Right lobe of liver (tissue), 6 donors: ENCODE results near the gene IZUMO1. TPM values are rescaled to one million over a fixed set of nuclear protein-coding genes. Genes with fewer than 3 reads are reported as not detected.
"Not testable (repeated sequence)": the region's sequence is repeated elsewhere in the genome, so short reads cannot be mapped to it uniquely, and the experiment has no call there.

Experiments
- ATAC-seq, 4 donors: fragments of 200-7000 bp; cut with Tn5 transposase; one replicate each; pipeline ENCODE4 v1.9.1; 2020; ENCODE audit warnings: mild to moderate bottlenecking in 4 of 4, moderate library complexity in 4 of 4
- DNase-seq, 3 donors: peaks; one replicate each; pipeline ENCODE4 v3.0.0-alpha.2; 2020
- H3K27ac ChIP-seq, 3 donors: fragments of 200-600 bp; one replicate each; pipeline ENCODE4 v1.8.0; 2022
- H3K27me3 ChIP-seq, 2 donors: fragments of 200-600 bp; one replicate each; pipeline ENCODE4 v1.8.0; 2022
- H3K36me3 ChIP-seq, 4 donors: fragments of 200-600 bp; sonication (generic) in 1 of 4; one replicate each; pipeline versions ENCODE4 v1.5.1 to v1.8.0; 2017 to 2022; ENCODE audit warnings: control low read depth in 1 of 4
- H3K4me1 ChIP-seq, 4 donors: fragments of 200-600 bp; sonication (generic) in 1 of 4; one replicate each; pipeline versions ENCODE4 v1.5.1 to v1.8.0; 2017 to 2022; ENCODE audit warnings: control low read depth in 1 of 4
- H3K4me3 ChIP-seq, 3 donors: fragments of 200-600 bp; one replicate each; pipeline ENCODE4 v1.8.0; 2022
- H3K9me3 ChIP-seq, 4 donors: fragments of 200-600 bp; sonication (generic) in 1 of 4; one replicate each; pipeline versions ENCODE4 v1.5.1 to v1.8.0; 2017 to 2022; ENCODE audit warnings: control low read depth in 1 of 4
- POLR2A ChIP-seq: fragments of 450-650 bp; IDR thresholded peaks from one replicate; pipeline ENCODE4 v1.6.1; 2017; ENCODE audit warnings: antibody characterized with exemption, mild to moderate bottlenecking
- WGBS: methylation state at CpG from one replicate; pipeline ENCODE4 v1.1.6; 2018; ENCODE audit warnings: low coverage, low lambda C conversion rate; ENCODE audit not compliant: insufficient coverage; ENCODE audit errors: missing lambda C conversion rate; 5-methylcytosine and 5-hydroxymethylcytosine counted together
- intact Hi-C, 2 donors: fragments of 100-400 bp; cut with DNase I; formaldehyde crosslinking; loops; one replicate each; pipeline versions ENCODE4 v1.11.2 to v1.14.1; 2022
- small RNA-seq, 2 experiments: library from RNA; depleted of rRNA; stranded (forward); fragments of <200 nt; gene quantifications; one replicate each; pipeline ENCODE3, GENCODE V24; 2016
- total RNA-seq, 6 experiments: library from RNA; depleted of rRNA in 2 of 6; stranded (reverse); fragments of >200 nt in 2 of 6; fragmentation: NEBNext Ultra II Directional in 3 of 6; extraction: Animal tissue kit (Norgen Biotek cat#: 25700) in 3 of 6; gene quantifications; one replicate each; pipeline versions ENCODE4 v1.1.0 to v1.2.4, GENCODE V29; 2016 to 2023
- TF ChIP-seq, protein P1 (sequence below), 4 donors: fragments of 200-600 bp in 3 of 4; fragments of 450-650 bp in 1 of 4; IDR thresholded peaks; one replicate each; pipeline versions ENCODE4 v1.5.1 to v1.8.0; 2016 to 2022; ENCODE audit warnings: antibody characterized with exemption in 4 of 4, mild to moderate bottlenecking in 2 of 4
- donor health status: DM: no; HTN: yes; CAD: no.
- donor health status: DM: no; HTN: no; CAD: no.
- donor health status: DM: no; HTN: no; CAD: no.
- donor health status: DM: no; HTN: yes; CAD: no.
- donor health status: DM: no; HTN: yes; CAD: no.

IZUMO1 gene
- total RNA-seq, 6 experiments from 2014 or later = 0.10 to 0.35 (median 0.13) TPM; not detected in 1

DNA sequence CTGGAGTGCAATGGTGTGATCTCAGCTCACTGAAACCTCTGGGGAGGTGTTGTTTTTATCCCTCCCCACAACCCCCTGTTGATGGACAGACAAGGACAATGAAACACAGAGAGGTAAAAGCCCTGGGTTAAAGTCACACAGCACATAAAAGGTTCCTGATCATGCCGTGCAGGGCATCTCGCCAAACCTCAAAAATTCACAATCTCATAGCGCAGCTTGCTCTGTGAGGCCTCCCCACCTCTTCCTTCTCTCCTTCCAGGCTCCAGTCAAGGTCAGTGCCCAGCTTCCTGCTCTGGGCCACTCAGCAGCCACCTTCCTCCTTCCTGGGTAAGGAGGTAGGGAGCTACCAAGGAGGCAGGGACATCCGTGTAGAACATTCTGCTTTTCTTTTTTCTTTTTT lies 48.7 kb downstream of the IZUMO1 start:
- Histone ChIP-seq H3K36me3 (no peaks in the 10 kb centered on the region), H3K4me3 (no peak overlapping the region), H3K27me3 (no peaks in the 10 kb centered on the region), H3K9me3 (no peaks in the 10 kb centered on the region), H3K4me1 (no peaks in the 10 kb centered on the region), H3K27ac (no peak overlapping the region)
- WGBS = 69% methylated on average over 3 of the region's 4 CpGs
- ATAC-seq = peak; percentile 21 to 60 (median 49)
- TF ChIP-seq POLR2A = no peak
- TF ChIP-seq, protein P1, sequence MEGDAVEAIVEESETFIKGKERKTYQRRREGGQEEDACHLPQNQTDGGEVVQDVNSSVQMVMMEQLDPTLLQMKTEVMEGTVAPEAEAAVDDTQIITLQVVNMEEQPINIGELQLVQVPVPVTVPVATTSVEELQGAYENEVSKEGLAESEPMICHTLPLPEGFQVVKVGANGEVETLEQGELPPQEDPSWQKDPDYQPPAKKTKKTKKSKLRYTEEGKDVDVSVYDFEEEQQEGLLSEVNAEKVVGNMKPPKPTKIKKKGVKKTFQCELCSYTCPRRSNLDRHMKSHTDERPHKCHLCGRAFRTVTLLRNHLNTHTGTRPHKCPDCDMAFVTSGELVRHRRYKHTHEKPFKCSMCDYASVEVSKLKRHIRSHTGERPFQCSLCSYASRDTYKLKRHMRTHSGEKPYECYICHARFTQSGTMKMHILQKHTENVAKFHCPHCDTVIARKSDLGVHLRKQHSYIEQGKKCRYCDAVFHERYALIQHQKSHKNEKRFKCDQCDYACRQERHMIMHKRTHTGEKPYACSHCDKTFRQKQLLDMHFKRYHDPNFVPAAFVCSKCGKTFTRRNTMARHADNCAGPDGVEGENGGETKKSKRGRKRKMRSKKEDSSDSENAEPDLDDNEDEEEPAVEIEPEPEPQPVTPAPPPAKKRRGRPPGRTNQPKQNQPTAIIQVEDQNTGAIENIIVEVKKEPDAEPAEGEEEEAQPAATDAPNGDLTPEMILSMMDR (IDR thresholded peaks at IDR 0.05) = no peak
- no peak for DNase-seq
- intact Hi-C loops = no loop called here

DNA sequence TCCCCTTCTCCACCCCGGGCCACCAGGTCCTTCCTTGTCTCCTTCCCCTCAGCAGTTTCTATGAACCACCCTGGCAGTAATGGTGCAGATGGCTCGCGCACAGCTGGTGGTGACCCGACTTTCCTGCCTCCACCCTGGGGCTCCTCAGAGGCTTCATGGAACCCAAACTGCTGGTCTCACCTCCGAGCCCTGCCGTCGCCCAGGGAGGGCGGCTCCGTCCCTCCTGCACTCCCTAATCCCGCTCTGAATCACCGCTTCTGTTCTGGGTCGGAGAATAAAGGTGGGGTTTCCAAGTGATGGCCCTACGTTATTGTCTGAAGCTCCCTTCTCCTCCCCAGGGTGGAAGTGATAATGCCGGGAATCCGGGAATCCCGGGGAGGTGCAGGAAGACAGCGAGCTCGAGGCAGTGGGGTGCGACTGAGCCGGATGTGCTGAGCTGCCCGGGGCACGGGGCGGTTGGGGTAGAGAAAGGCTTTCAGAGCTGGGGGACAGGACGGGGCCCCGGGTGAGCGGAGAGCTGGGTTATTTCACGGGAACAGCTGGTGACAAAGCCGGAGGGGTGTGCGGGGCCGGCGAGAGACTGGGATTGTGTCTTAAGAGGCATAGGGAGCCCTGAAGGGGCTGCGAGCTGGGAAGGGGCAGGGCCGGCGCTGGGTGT lies 50.2 kb downstream of the IZUMO1 start:
- Histone ChIP-seq H3K4me3 (peak overlapping the region in 1 of 3 donors; percentile 8), H3K9me3 (no peaks in the 10 kb centered on the region), H3K27ac (no peak overlapping the region), H3K4me1 (no peaks in the 10 kb centered on the region), H3K36me3 (no peaks in the 10 kb centered on the region), H3K27me3 (no peaks in the 10 kb centered on the region)
- peak; percentile 42 to 57 (median 50) for ATAC-seq
- no peak for DNase-seq
- TF ChIP-seq, protein P1 (IDR thresholded peaks at IDR 0.05) = no peak
- no peak for TF ChIP-seq POLR2A
- 14% methylated on average over 29 of the region's 34 CpGs for WGBS
- intact Hi-C loops = no loop called here

DNA sequence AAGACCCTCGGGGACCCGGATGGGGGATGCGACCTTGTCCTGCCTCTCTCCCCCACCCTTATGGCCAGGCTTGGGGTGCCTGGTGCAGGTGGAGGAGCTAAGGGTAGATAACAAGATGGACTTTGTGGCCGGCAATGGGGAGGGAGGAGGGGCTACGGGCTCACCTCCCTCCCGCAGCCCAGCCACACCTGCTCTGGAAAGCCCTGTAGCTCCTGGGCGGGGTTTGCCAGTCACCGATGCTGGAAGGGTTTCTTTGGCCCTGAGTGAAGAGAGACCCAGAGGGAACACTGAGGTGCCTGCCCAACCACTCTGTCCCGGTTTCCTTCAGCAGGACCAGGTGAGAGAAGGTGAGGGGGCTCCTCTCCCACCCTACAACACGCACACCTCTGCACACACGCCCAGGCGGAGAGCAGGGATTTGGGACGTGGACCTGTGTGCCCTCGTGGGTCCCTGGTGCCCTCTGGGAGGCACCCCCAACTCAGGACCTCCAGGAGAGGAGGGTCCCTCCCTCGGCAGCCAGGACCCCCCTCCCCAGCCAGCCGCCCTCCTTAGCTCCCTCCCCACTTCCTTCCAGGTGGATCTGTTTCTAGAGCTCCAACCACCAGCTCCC lies 50.9 kb downstream of the IZUMO1 start, which contains the start of gene FUT2:
TSS of gene FUT2 (plus strand) at position 229 of the 610 bp plus-strand sequence. CDS start 6,986 bp downstream, outside the sequence.
- ATAC-seq = peak; percentile 30 to 78 (median 37)
- intact Hi-C loops = no loop called here
- peak in 1 of 3 donors; percentile 54 for DNase-seq
- Histone ChIP-seq H3K4me3 (peak within 1 kb of the TSS in 1 of 3 donors; percentile 8), H3K36me3 (no peaks in the 10 kb centered on the region), H3K27ac (no peak within 1 kb of the TSS), H3K27me3 (no peaks in the 10 kb centered on the region), H3K9me3 (no peaks in the 10 kb centered on the region), H3K4me1 (no peaks in the 10 kb centered on the region)
- TF ChIP-seq, protein P1 (IDR thresholded peaks at IDR 0.05) = no peak
- TF ChIP-seq POLR2A = no peak
- 20% methylated on average over 5 of the region's 16 CpGs for WGBS

DNA sequence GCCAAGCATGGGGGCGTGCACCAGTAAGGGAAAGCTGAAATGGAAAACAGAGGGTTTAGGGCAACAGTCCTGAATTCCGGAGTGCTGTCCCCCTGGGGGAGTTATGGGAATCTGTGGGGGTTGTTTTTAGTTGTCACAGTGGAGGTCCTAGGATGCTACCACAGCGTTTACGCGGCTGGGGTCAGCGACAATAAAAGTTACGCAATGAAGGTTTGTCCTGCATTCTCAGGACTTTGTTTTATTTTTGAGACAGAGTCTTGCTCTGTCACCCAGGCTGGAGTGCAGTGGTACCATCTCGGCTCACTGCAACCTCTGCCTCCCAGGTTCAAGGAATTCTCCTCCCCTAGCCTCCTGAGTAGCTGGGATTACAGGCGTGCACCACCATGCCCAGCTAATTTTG lies 53.1 kb downstream of the IZUMO1 start:
- 80% methylated on average over 6 of the region's 9 CpGs for WGBS
- intact Hi-C loops, H3K36me3 ChIP-seq, ATAC-seq, DNase-seq, H3K4me1 ChIP-seq, H3K4me3 ChIP-seq, H3K9me3 ChIP-seq, H3K27ac ChIP-seq, H3K27me3 ChIP-seq: not testable (repeated sequence)

Small RNA genes lying within 50 kb of the gene (small RNA-seq; reads per million reads assigned to genes)
- 0 reads per million in 2 experiments for gene RNU6-317P

Other genes starting within 250 kb of the IZUMO1 start
- gene LMTK3, start 235.1 kb downstream of the IZUMO1 start, total RNA-seq = under 1 TPM in 5 of 6 experiments, not detected in 1; 0.09 to 0.31 (median 0.12) TPM
- under 1 TPM in 1 of 6 experiments, not detected in 5; 0.61 TPM for gene SULT2B1, start 194.7 kb downstream of the IZUMO1 start, total RNA-seq
- gene SPACA4, start 140.2 kb downstream of the IZUMO1 start, total RNA-seq = not detected
- under 1 TPM in 2 of 6 experiments, not detected in 4; 0.22 to 0.37 TPM for gene FAM83E, start 131.8 kb downstream of the IZUMO1 start, total RNA-seq
- 100 to 1,000 TPM; 355 to 867 (median 385) TPM for gene RPL18, start 127.7 kb downstream of the IZUMO1 start, total RNA-seq
- 10 to 100 TPM; 11.4 to 30.1 (median 17.2) TPM for gene SPHK2, start 127.4 kb downstream of the IZUMO1 start, total RNA-seq
- 10 to 100 TPM in 2 of 6 experiments, 1 to 10 TPM in 4; 1.8 to 11.6 (median 3.3) TPM for gene DBP, start 109.5 kb downstream of the IZUMO1 start, total RNA-seq
- 1 to 10 TPM in 2 of 6 experiments, under 1 TPM in 4; 0.25 to 2.0 (median 0.54) TPM for gene CA11, start 100.7 kb downstream of the IZUMO1 start, total RNA-seq
- under 1 TPM in 2 of 6 experiments, not detected in 4; 0.11 to 0.32 TPM for gene NTN5, start 73.9 kb downstream of the IZUMO1 start, total RNA-seq
- 1 to 10 TPM in 1 of 6 experiments, not detected in 5; 2.6 TPM for gene FUT2, start 50.9 kb downstream of the IZUMO1 start, total RNA-seq
- under 1 TPM in 5 of 6 experiments, not detected in 1; 0.22 to 0.37 (median 0.24) TPM for gene MAMSTR, start 27.2 kb downstream of the IZUMO1 start, total RNA-seq
- gene RASIP1, start 6.3 kb downstream of the IZUMO1 start, total RNA-seq = 1 to 10 TPM; 2.7 to 6.7 (median 4.9) TPM
- gene FUT1, start 5.7 kb upstream of the IZUMO1 start, total RNA-seq = 1 to 10 TPM in 3 of 6 experiments, under 1 TPM in 3; 0.22 to 1.9 (median 0.93) TPM
- gene FGF21, start 8.6 kb upstream of the IZUMO1 start, total RNA-seq = 10 to 100 TPM in 4 of 6 experiments, 1 to 10 TPM in 1, not detected in 1; 5.1 to 55.3 (median 32.7) TPM
- 10 to 100 TPM in 4 of 6 experiments, 1 to 10 TPM in 2; 8.9 to 48.3 (median 12.5) TPM for gene BCAT2, start 64.1 kb upstream of the IZUMO1 start, total RNA-seq
- gene HSD17B14, start 89.6 kb upstream of the IZUMO1 start, total RNA-seq = 10 to 100 TPM in 4 of 6 experiments, 1 to 10 TPM in 2; 3.5 to 78.0 (median 15.7) TPM
- 10 to 100 TPM in 4 of 6 experiments, 1 to 10 TPM in 2; 5.7 to 25.6 (median 12.0) TPM for gene PLEKHA4, start 121.7 kb upstream of the IZUMO1 start, total RNA-seq
- gene PPP1R15A, start 125.5 kb upstream of the IZUMO1 start, total RNA-seq = 10 to 100 TPM in 4 of 6 experiments, 1 to 10 TPM in 2; 4.5 to 25.6 (median 12.2) TPM
- not detected for gene TULP2, start 151.8 kb upstream of the IZUMO1 start, total RNA-seq
- gene NUCB1, start 153.4 kb upstream of the IZUMO1 start, total RNA-seq = 100 to 1,000 TPM; 306 to 376 (median 349) TPM
- under 1 TPM in 1 of 6 experiments, not detected in 5; 0.29 TPM for gene DHDH, start 186.8 kb upstream of the IZUMO1 start, total RNA-seq
- 10 to 100 TPM; 15.9 to 54.1 (median 30.8) TPM for gene BAX, start 208.0 kb upstream of the IZUMO1 start, total RNA-seq
- over 10,000 TPM in 3 of 6 experiments, 1,000 to 10,000 TPM in 3; 5,005 to 19,229 (median 10,447) TPM for gene FTL, start 218.4 kb upstream of the IZUMO1 start, total RNA-seq
- gene GYS1, start 246.4 kb upstream of the IZUMO1 start, total RNA-seq = 10 to 100 TPM in 2 of 6 experiments, 1 to 10 TPM in 4; 4.7 to 12.5 (median 8.9) TPM
- gene RUVBL2, start 247.0 kb upstream of the IZUMO1 start, total RNA-seq = 10 to 100 TPM; 22.8 to 66.7 (median 32.3) TPM